B cell (primary cell): ENCODE data around the gene RPS3A.

Experiments
- EZH2 ChIP-seq: IDR thresholded peaks from 2 replicates; pipeline ENCODE4 v1.6.1; 2012; ENCODE audit warnings: borderline replicate concordance, low read depth, mild to moderate bottlenecking, moderate library complexity, low read length; ENCODE audit not compliant: insufficient read depth, poor library complexity, severe bottlenecking
- TF ChIP-seq, protein P1 (sequence below): fragments of 200-600 bp; IDR thresholded peaks from one replicate; pipeline ENCODE4 v1.8.0; 2022; ENCODE audit warnings: antibody characterized with exemption, mild to moderate bottlenecking

DNA sequence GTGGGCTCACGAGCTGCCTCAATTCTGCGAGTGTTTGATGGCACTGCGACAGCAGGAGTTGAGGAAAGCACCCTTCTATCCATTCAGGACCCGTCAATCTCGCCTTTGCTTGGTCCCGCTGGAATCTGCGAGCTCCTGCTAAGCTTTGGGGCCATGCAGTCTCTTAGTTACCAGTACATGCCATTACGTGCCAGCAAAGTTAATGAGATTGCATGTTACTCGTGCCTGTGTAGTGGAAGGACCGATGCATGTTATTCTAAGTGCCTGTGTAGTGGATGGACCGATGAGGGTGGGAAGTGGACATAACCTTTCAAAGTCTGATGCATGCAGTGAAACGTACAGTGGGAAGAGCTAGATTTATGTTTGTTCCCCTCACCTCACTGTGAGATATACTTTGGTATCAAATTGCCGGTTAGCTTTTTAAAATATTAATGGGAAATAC lies 569 bp downstream of the RPS3A start:
- TF ChIP-seq, protein P1, sequence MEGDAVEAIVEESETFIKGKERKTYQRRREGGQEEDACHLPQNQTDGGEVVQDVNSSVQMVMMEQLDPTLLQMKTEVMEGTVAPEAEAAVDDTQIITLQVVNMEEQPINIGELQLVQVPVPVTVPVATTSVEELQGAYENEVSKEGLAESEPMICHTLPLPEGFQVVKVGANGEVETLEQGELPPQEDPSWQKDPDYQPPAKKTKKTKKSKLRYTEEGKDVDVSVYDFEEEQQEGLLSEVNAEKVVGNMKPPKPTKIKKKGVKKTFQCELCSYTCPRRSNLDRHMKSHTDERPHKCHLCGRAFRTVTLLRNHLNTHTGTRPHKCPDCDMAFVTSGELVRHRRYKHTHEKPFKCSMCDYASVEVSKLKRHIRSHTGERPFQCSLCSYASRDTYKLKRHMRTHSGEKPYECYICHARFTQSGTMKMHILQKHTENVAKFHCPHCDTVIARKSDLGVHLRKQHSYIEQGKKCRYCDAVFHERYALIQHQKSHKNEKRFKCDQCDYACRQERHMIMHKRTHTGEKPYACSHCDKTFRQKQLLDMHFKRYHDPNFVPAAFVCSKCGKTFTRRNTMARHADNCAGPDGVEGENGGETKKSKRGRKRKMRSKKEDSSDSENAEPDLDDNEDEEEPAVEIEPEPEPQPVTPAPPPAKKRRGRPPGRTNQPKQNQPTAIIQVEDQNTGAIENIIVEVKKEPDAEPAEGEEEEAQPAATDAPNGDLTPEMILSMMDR: no peak
- TF ChIP-seq EZH2: no peak
